ENCODE measurements around the gene COL16A1.

Gene COL16A1

GRCh38 chr1:31621847-31622730 is 81.7 kb downstream of the COL16A1 start:
- intact Hi-C loops (cut with DNase I): no loop called here
- DNase-seq: no peak

DNA sequence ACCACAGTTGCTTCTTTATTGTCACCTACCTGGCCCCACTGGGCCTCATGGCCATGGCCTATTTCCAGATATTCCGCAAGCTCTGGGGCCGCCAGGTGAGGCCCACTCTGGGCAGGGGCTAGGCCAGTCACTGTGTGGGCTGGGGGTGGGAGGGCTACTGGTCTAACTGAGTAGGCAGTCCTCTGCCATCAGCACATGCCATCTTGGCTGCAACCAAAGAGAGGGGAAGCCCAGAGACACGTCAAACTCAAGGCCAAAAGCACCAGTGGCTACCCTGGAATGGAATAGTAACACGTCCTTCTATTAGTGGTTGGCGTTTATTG is 82.4 kb downstream of the COL16A1 start:
- no peak for DNase-seq
- intact Hi-C loops (cut with DNase I): no loop called here

DNA sequence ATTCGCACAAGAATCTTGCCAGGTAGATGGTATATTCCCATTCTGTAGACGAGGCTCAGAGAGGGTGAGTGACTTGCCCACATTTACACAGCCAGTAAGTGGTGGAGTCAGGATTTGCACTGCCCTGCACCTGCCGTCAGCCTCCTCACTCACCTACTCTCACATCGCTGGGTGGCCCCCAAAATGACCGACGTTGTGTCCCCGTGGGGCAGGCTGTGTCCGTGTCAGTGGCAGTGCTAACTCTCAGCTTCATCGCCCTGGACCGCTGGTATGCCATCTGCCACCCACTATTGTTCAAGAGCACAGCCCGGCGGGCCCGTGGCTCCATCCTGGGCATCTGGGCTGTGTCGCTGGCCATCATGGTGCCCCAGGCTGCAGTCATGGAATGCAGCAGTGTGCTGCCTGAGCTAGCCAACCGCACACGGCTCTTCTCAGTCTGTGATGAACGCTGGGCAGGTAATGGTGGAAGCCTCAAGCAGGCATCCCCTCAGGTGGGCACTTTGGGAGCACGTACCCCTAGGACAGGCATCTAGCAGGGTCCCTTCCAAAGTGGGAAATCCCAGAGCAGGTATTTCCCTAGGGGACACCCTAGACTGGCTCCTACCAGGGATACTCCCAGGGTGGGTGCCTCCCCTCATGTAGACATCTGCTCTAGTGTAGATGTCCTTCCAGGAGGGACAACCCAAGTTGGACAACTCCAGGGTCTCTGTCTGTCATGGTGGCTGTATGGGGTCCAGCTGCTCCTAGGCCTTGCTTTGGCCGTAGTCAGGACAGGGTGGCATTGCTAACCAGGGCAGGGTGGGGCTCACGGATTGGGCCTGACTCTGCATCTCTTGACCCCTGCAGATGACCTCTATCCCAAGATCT is 83.0 kb downstream of the COL16A1 start:
- intact Hi-C loops (cut with DNase I): no loop called here

GRCh38 chr1:31618916-31619846 is 84.6 kb downstream of the COL16A1 start:
- no peak for DNase-seq
- intact Hi-C loops (cut with DNase I): no loop called here

More for the DNA sequence above, 83.0 kb downstream of the COL16A1 start:
- DNase-seq: no peak

DNA sequence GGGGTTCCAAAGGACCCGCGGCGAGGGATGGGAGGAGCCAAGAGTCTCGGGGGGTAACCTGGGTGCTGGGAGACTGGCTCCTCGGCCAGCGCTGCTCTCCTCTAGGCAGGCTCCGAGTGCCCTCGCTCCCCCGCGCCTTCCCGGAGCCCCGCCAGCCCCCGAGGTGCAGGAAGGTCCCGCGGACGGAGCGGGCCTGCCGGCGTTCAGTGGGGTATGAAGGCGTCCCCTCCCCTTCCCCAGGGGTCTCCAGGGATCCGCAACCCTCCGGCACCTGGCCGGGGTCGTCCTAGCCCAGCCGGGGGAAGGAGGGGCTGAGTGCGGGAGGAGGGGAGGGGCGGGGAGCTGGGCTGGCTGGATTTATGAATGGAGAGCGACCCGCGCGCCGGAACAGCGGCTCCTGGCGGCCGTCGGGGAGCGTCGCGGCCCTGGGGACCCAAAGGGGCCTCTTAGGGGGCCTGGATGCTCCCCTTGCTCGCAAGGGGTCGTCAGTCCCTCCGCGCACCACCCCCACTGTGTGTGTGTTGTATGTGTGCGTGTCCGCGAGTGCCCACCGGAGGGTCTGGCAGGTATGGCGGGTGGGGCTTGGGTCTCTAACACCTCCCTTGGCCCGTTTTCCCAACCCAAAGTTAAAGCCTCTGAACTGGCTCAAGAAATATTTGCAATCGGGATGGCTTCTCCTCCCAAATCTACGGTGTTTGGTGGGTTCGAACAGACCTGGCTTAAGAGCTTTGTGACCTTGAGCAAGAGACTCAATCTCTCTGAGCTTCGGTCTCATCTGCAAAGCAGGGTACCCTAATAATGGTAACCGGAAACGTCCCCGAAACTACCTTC is 85.7 kb downstream of the COL16A1 start:
- DNase-seq: peak in 13 of 42 donors; percentile 13 to 60 (median 29)
- intact Hi-C loops (cut with DNase I): no loop called here

GRCh38 chr1:31617218-31617915 is 86.5 kb downstream of the COL16A1 start, which contains the start of gene HCRTR1:
HCRTR1 (plus strand) TSS chr1:31617689; CDS start chr1:31619193, 1,504 bp downstream.
- peak in 1 of 42 donors; percentile 35 for DNase-seq
- intact Hi-C loops (cut with DNase I): no loop called here

DNA sequence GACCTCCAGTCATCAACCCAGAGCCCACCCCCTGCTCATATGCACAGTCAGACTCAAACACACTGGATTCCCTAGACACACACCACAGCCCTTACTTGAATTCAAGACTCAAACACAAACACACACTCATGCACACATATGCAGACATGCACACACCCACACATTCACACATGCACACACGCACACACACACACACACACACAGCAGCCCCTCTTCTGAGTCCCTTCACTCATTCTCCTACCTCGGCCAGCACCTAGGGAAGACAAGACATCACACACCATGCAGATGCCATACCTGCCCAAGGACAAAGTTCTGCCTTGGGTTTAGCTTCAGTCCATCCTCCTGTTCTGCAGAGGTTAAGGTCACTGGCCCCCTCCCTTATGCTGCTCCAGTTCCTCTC is 87.9 kb downstream of the COL16A1 start:
- intact Hi-C loops (cut with DNase I): no loop called here
- peak in 2 of 42 donors; percentile 7 to 9 for DNase-seq

- intact Hi-C loops (cut with DNase I): no loop called here
- DNase-seq: peak in 2 of 42 donors; percentile 1 to 5
These were observed 88.4 kb downstream of the COL16A1 start for GRCh38 chr1:31615414-31615813.

- DNase-seq: peak in 3 of 42 donors; percentile 26 to 32 (median 30)
- intact Hi-C loops (cut with DNase I): no loop called here
These were observed 89.3 kb downstream of the COL16A1 start for GRCh38 chr1:31614414-31615005.

- intact Hi-C loops (cut with DNase I): no loop called here
These were observed 94.2 kb downstream of the COL16A1 start for GRCh38 chr1:31609514-31610118.

GRCh38 chr1:31607360-31607759 is 96.5 kb downstream of the COL16A1 start:
- intact Hi-C loops (cut with DNase I): no loop called here
- DNase-seq: peak in 3 of 42 donors; percentile 9 to 28 (median 22)

More at GRCh38 chr1:31609514-31610118, 94.2 kb downstream of the COL16A1 start:
- DNase-seq: no peak

- DNase-seq: no peak
- intact Hi-C loops (cut with DNase I): no loop called here
These were observed 97.8 kb downstream of the COL16A1 start for GRCh38 chr1:31605908-31606427.
